ENCODE measurements around the gene NAA15. TPM values are rescaled to one million over a fixed set of nuclear protein-coding genes. Genes with fewer than 3 reads are reported as not detected.

Gene NAA15
- polyA plus RNA-seq, 1 of the 3 experiments (the other 2 are of a cell fraction): 7.1 TPM

GRCh38 chr4:139273835-139274234, 27.5 kb upstream of the NAA15 start (continued):
- no peak for TF ChIP-seq CTCF (IDR thresholded peaks at IDR 0.05)
- TF ChIP-seq, protein P1, sequence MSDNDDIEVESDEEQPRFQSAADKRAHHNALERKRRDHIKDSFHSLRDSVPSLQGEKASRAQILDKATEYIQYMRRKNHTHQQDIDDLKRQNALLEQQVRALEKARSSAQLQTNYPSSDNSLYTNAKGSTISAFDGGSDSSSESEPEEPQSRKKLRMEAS (IDR thresholded peaks at IDR 0.05; ENCODE audit: low read depth): no peak
- no peak for TF ChIP-seq FOXM1 (IDR thresholded peaks at IDR 0.05; ENCODE audit: low read depth)
- TF ChIP-seq POLR2AphosphoS5 (IDR thresholded peaks at IDR 0.05; ENCODE audit: low read depth, low read length): no peak
- no peak for TF ChIP-seq SIN3A (IDR thresholded peaks at IDR 0.05; ENCODE audit: borderline replicate concordance, low read depth, low read length)
- no peak for TF ChIP-seq RCOR1 (IDR thresholded peaks at IDR 0.05; ENCODE audit: low read length)

DNA sequence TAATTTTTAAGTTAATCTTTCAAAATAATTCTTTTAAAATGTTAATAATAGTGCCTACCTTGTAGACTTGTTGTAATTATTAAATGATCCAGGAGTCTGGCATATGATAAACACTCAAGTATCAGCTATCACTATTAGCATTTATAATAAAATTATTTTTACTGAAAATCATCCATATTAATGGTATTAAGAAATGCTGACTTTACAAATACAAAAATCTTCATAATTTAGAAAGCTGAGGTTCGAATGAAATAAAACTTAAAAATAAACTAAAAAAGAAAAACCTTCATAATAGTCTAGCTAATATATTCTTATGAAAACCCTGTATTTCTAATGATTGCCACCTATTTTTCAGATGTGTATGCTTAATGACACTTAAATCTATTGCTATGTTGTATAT, 26.5 kb upstream of the NAA15 start:
- no peak for TF ChIP-seq CHD2 (IDR thresholded peaks at IDR 0.05; ENCODE audit: low read length, partially characterized antibody)
- no peak for TF ChIP-seq SIN3A (IDR thresholded peaks at IDR 0.05; ENCODE audit: borderline replicate concordance, low read depth, low read length)
- no peak for TF ChIP-seq IRF3 (IDR thresholded peaks at IDR 0.05; ENCODE audit: low read depth, low read length)
- no peak for TF ChIP-seq NFIC (IDR thresholded peaks at IDR 0.05; ENCODE audit: borderline replicate concordance)
- TF ChIP-seq ELF1 (IDR thresholded peaks at IDR 0.05): no peak
- TF ChIP-seq RFX5 (IDR thresholded peaks at IDR 0.05; ENCODE audit: low read length): no peak
- no peak for TF ChIP-seq MXI1 (IDR thresholded peaks at IDR 0.05; ENCODE audit: low read depth, low read length)
- TF ChIP-seq YY1 (IDR thresholded peaks at IDR 0.05; ENCODE audit: low read depth): no peak
- no peak for TF ChIP-seq EZH2phosphoT487 (IDR thresholded peaks at IDR 0.05; ENCODE audit: borderline replicate concordance, low read depth)
- no peak for TF ChIP-seq RCOR1 (IDR thresholded peaks at IDR 0.05; ENCODE audit: low read length)
- TF ChIP-seq GABPA (IDR thresholded peaks at IDR 0.05; ENCODE audit: low read depth): no peak
- H3K4me3 ChIP-seq (ENCODE audit: low read depth in 2 of 2, low read length in 1 of 2): no peak overlapping the region
- CTCF ChIA-PET: interaction anchor here (1.1 to 1.7 kb wide), 3 partner anchors 21 to 31 kb away, joined by 3 to 7 read pairs (median 3); no protein-coding TSS in a partner anchor
- peaks cover 0 to 7% of the 10 kb centered on the region in 2 experiments; a peak in 2 of 4 replicates for H3K4me1 ChIP-seq (ENCODE audit: control insufficient read depth in 1 of 2, insufficient read depth in 2 of 2, low read depth in 1 of 2, low read length in 1 of 2)
- H3K27me3 ChIP-seq (ENCODE audit: insufficient read depth): no peaks in the 10 kb centered on the region
- no peaks in the 10 kb centered on the region for H4K20me1 ChIP-seq (ENCODE audit: insufficient read depth)
- H2AFZ ChIP-seq (ENCODE audit: low read depth): no peak overlapping the region
- peaks cover 9% of the 10 kb centered on the region for H3F3A ChIP-seq (replicated peaks; ENCODE audit: insufficient read depth)
- no peak for DNase-seq
- peak overlapping the region in 1 of 2 experiments; percentile 41; a peak in 1 of 4 replicates for H3K27ac ChIP-seq (ENCODE audit: low read depth in 2 of 2, low read length in 1 of 2)
- no peak overlapping the region for H3K9ac ChIP-seq
- POLR2A ChIA-PET: no interaction called here
- WGBS (ENCODE audit: low lambda C conversion rate): 94% methylated on average over 1 of the region's 1 CpG
- no peaks in the 10 kb centered on the region for H3K9me3 ChIP-seq
- H3K36me3 ChIP-seq (replicated peaks in 1 of 2; ENCODE audit: control insufficient read depth in 1 of 2, insufficient read depth in 2 of 2, low read length in 1 of 2): no peaks in the 10 kb centered on the region
- H3K4me2 ChIP-seq: no peak overlapping the region
- H3K9me2 ChIP-seq: no peaks in the 10 kb centered on the region
- no peaks in the 10 kb centered on the region for H3K79me2 ChIP-seq (ENCODE audit: insufficient read depth)

Data from SK-N-SH (cell line).